Erythroblast (primary cell): ENCODE results near the gene NUDT16L1.

Experiments
- GATA1 ChIP-seq: IDR thresholded peaks from 2 replicates; pipeline ENCODE4 v1.6.1; 2011; ENCODE audit warnings: low read depth, mild to moderate bottlenecking, control low read depth, low read length, moderate library complexity
- POLR2A ChIP-seq: IDR thresholded peaks from 2 replicates; pipeline ENCODE4 v1.6.1; 2011; ENCODE audit warnings: mild to moderate bottlenecking, low read length

DNA sequence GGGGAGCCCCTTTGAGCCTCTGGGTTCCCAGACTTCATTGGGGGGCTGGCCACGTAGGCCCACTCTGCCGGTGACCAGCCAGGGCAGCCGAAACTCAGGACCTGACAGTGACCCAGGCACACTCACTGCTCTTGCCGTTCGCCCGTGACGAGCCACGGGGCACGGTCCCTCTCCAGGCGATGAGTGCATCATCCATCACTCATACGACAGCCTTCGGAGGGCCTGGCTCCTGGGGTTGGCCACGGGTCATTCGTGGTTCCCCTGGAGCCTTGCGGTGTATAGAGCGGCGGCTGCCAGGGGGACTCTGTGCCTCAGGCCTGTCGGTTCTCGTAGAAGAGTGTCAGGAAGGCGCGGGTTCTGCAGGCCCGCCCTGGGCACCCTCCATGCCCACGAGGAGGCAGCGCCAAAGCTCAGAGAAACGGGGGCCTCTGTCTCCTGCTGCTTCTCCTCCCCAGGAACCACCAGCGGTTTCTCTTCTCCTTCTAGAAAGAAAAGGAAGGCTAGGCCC is 11.2 kb upstream of the NUDT16L1 start:
- TF ChIP-seq POLR2A: no peak
- no peak for TF ChIP-seq GATA1
